GM21723 (cell line): ENCODE data around the gene NXF2B.
A peak's percentile ranks its signal among the peaks of the same experiment; 100 is the strongest.
"Not testable (repeated sequence)": the region's sequence is repeated elsewhere in the genome, so short reads cannot be mapped to it uniquely, and the experiment has no call there.

Experiments
- ATAC-seq: cut with Tn5 transposase; IDR thresholded peaks from one replicate; pipeline ENCODE4 v1.9.1; 2021; ENCODE audit warnings: mild to moderate bottlenecking, moderate library complexity; ENCODE audit not compliant: unreplicated experiment

NXF2B gene, protein sequence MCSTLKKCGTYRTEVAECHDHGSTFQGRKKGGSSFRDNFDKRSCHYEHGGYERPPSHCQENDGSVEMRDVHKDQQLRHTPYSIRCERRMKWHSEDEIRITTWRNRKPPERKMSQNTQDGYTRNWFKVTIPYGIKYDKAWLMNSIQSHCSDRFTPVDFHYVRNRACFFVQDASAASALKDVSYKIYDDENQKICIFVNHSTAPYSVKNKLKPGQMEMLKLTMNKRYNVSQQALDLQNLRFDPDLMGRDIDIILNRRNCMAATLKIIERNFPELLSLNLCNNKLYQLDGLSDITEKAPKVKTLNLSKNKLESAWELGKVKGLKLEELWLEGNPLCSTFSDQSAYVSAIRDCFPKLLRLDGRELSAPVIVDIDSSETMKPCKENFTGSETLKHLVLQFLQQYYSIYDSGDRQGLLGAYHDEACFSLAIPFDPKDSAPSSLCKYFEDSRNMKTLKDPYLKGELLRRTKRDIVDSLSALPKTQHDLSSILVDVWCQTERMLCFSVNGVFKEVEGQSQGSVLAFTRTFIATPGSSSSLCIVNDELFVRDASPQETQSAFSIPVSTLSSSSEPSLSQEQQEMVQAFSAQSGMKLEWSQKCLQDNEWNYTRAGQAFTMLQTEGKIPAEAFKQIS

DNA sequence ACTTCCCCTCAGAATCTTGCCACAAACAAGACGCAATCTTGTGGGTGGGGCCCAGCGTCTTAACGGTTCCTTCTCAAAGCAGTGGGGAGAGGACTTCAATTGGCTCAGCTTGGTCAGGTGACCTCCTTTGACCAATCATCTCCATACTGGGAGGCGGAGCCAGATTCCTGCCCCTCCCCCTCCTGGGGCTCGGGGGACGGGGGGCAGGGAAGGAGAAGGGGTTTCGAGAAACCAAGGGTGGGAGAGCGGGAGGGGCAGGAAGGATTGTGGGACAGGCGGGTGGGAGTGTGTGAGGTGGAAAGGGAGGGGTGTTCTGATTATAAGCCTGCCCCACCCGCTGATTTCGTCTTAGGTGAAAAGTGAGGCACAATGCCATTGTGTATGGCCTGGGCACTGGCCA is at the start of gene NXF2B:
Gene NXF2B, minus strand, starts transcription at position 101 of the 400 bp plus-strand sequence. CDS start 59,972 bp downstream, outside the sequence.
- ATAC-seq, result not testable (repeated sequence)

DNA sequence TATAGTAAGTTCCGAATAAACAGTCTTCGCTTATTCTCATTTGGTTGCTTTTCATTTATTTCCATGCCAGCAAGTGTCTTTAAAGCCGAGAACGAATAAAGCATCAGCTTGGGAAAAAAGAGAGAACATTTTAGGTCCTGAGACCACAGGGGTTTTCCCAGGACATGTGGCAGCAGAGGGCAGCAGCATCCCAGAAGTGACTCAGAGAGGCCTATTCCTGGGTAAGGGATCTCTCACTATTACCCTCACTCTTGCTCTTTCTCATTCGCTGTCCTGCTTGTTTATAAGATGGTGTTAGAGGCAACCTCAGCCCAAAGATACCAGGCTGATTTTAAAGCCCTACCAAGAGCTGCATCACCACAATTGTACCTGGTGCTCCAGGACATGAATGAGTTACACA is 39.0 kb upstream of the NXF2B start:
- not testable (repeated sequence) for ATAC-seq

DNA sequence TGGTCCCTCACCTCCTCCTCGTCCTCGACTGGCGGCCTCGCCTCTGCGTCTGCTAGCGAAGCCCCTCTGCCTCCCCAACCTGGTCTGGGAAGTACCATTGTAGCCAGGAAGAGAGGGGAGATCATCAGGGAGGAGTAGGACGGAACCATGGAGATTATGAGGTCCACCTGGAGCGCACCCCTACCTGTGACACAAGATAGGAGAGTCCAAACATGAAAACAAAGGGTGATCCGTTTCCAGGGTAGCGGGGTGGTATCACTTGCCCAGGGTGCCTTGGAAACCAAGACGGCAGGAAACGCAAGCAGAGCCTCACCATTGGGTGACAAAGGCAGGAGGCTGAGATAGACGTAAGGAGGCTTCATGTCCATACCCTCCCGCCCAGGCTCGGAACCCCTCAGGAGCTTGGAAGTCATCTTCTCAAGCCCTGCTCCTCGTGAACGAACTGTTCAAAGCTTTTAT is 32.0 kb upstream of the NXF2B start, which contains the start of gene TCP11X2:
Gene TCP11X2, minus strand, starts transcription at position 51 of the 459 bp plus-strand sequence.
- not testable (repeated sequence) for ATAC-seq

DNA sequence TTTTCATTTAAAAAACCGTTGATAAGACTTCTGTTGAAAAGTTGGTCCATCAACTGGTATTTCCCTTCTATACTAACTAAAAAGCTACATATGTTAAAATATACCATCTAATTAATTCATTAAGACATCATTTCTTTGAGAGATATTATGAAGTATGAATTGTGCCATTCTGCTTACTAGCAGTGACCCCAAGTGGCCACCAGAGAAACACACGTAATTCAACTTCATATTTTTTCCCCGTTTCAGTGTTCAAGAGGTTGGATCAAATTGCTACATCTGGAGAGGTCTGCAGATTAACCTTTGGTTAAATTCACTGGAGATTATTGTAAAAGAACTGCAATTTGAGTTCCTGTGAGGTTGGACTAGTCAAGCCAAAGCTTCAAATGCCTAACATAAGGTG is 30.4 kb upstream of the NXF2B start:
- not testable (repeated sequence) for ATAC-seq

DNA sequence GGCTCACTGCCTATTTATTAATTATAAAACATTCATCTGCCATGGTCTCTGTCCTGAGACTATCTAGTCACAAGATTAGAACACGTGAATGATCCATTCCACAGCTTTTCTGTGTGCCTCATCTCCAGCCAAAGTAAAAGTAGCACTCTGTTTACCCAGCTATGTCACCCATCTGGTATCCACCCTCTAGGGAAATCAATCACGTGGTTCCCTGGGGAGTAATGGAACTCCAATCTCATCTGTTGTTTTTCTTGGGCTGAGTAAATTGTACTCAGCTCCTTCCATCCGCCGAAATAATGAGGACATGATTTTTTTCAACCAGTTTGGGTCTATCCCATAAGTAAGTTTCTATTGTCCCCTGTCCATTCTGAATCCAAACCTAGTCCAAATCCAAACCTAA is 18.8 kb upstream of the NXF2B start:
- not testable (repeated sequence) for ATAC-seq

DNA sequence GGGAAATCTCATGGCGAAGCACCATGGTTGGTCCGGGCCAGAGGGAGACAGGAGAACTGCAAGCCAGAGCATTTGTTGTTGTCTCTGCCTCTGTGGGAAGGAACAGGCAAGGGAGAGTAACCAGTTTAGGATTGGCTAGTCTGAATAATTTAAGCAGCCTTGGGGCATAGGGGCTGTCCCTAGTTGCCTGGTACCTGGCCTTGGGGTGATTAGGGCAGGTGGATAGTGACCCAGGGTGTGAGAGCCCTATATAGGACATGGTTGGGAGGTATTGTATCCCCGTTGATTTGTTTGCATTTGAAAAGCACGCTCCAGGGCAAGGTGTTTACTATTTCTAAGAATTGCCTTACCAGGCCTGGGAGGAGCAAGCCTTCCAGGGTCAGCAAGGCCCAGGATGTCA is 25.3 kb downstream of the NXF2B start:
- not testable (repeated sequence) for ATAC-seq

DNA sequence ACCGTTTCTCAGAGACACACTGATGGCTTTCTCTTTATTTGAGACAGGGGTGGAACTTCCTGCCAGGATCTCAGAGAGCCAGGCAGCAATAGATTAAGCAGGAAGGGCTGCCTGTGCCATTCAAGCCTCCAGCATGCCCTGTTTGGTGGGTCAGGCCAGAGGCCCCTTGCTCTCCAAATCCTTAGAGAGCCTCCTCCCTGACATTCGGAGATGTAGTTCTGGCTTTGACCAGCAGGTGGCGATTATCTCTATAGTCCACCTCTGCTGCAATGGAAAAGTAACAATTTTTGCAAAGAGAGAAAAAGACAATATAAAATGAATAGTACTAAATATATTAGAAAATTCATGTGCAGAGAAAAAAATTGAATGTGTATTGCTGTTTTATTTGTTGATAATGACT is 93.9 kb downstream of the NXF2B start:
- peak; percentile 60 for ATAC-seq

DNA sequence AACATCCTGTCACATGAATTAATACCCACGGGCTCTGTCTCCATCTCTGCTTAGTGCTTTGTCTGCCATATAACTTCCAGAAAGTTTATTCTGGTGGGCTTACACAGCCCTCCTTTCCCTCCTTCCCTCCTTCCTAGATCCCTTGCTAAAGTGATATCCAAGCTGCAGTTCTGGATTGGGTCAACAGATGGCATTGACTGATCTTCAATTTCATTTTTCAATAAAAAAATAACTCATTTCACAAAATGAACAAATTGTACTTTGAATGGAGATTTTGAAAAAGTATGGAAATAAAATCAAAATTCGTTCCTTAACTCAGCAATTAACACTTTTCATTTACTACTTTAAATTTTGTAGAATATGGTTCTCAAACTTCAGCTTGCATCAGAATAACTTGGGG is 97.9 kb downstream of the NXF2B start:
- ATAC-seq, result no peak

DNA sequence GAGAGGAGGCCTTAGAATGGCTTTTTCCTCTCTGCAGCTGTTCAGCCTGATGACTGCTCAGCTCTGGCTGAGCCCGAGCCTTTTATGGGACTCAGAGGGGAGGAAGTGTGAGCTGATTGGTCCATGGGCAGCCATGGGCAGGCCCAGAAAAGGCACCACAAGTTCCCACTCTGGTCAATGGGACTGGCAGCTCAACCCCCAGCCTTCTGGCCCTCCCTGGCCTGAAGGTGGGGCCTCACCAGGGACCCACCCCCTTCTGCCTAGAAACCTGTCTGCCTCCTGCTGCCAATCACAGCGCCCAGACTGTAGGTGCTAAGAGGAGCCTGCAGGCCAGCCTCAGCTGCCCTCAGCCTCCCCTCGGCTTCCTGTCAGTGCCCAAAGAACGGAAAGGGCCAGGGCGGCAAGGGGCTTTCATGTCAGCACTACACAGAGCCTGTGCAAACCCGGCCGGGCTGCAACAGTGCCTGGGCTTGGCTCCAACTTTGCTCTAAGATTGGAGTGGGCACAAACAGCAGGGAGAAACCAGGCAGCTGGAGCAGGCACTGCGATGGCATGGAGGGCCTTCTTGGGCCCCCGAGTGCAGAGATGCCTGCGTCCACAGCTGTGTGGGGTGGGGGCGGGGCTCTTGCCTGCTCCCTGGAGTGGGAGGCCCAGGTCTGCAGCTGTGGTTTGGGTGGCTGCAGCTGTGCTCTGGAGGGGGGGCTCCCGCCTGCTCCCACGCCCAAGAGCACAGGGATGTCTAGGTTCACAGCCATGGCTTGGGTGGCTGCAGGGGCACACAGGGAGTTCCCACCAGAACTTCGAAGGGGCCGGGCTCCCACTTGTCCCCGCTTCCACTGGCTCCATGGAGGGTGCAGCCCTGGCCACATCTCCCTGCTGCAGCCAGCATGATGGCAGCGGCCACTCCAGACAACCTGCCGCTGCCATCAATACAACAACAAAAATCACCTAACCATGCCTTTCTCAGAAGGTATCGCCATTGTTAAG is 100.2 kb downstream of the NXF2B start:
- no peak for ATAC-seq

DNA sequence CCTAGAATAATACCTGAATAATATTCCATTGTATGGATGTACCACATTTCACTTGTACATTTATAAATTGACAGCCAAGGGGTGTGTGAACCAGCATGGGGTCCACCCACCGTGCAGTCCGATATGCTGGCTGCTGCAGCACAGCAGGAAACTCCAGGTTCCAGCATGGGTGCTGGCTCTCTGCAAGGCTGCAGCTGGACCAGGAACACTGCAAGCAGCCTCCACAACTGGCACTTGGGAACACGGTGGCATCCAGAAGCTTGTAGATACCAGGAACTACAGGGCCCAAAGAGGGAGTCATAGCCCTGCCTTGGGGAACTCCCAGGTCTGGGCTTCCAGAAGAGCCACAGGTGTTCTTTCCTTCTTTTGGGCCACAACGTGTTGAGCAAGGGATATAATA is 101.6 kb downstream of the NXF2B start:
- ATAC-seq, result no peak
